Astrocyte of the cerebellum (primary cell): ENCODE results near the gene MPDU1.

ENCODE experiments used
- DNase-seq: peaks from one replicate; pipeline ENCODE4 v3.0.0-alpha.2; 2011; ENCODE audit warnings: low read depth
- H3K4me3 ChIP-seq: 2 replicates; pipeline ENCODE4 v1.5.1; 2011; ENCODE audit warnings: mild to moderate bottlenecking, low read depth, low read length, moderate library complexity
- in situ Hi-C: cut with HindIII; loops from 2 replicates; pipeline ENCODE4 v1.10.0; 2017; ENCODE audit warnings: low sequenced_read_pairs
- TF ChIP-seq, protein P1 (sequence below): IDR thresholded peaks from 2 replicates; pipeline ENCODE4 v1.5.1; 2012; ENCODE audit warnings: low read length, low read depth, moderate library complexity, mild to moderate bottlenecking; ENCODE audit errors: missing control alignments

Gene MPDU1

GRCh38 chr17:7560172-7561027 is 23.3 kb upstream of the MPDU1 start:
- in situ Hi-C loops = no loop called here
- no peak for DNase-seq
- TF ChIP-seq, protein P1, sequence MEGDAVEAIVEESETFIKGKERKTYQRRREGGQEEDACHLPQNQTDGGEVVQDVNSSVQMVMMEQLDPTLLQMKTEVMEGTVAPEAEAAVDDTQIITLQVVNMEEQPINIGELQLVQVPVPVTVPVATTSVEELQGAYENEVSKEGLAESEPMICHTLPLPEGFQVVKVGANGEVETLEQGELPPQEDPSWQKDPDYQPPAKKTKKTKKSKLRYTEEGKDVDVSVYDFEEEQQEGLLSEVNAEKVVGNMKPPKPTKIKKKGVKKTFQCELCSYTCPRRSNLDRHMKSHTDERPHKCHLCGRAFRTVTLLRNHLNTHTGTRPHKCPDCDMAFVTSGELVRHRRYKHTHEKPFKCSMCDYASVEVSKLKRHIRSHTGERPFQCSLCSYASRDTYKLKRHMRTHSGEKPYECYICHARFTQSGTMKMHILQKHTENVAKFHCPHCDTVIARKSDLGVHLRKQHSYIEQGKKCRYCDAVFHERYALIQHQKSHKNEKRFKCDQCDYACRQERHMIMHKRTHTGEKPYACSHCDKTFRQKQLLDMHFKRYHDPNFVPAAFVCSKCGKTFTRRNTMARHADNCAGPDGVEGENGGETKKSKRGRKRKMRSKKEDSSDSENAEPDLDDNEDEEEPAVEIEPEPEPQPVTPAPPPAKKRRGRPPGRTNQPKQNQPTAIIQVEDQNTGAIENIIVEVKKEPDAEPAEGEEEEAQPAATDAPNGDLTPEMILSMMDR = peak; percentile 82
- H3K4me3 ChIP-seq = peak overlapping the region; percentile 83

DNA sequence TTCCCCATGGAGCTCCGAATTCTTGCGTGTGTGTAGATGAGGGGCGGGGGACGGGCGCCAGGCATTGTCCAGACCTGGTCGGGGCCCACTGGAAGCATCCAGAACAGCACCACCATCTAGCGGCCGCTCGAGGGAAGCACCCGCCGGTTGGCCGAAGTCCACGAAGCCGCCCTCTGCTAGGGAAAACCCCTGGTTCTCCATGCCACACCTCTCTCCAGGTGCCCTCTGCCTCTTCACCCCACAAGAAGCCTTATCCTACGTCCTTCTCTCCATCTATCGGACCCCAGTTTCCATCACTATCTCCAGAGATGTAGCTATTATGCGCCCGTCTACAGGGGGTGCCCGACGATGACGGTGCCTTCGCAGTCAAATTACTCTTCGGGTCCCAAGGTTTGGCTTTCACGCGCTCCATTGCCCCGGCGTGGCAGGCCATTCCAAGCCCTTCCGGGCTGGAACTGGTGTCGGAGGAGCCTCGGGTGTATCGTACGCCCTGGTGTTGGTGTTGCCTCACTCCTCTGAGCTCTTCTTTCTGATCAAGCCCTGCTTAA is 22.6 kb upstream of the MPDU1 start:
- TF ChIP-seq, protein P1 = peak; percentile 72
- in situ Hi-C loops = no loop called here

DNA sequence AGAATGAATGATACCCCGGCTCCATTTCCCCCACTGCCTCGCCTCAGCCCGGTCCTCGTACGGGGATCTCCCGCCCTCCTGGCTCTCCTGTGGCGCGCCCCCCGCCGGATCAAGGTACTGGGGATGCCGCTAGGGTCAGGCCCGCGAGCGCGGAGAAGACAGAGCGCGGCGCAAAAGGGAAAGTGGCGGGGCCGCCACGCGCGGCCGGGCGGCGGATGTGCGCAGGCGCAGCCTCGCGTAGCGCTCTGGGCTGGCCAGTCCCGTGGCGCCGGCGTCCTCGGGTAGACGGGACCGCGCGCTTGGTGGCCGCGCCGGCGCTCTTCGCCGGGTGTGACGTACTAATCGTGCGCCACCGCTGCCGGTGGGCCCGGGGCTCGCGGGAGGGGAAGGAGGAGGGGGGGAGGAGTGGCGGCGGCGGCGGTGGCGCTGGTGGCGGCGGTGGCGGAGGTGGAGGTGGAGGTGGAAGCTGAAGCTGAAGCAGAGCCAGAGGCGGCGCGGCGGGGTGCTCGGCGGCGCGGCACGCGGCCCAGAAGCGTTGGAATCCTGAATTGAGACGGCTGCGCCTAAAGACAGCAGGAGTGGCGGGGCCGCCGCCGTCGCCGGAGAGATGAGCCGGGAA is 22.0 kb upstream of the MPDU1 start, which contains the start of gene SENP3:
Gene SENP3 (plus strand): TSS at position 331 of the 619 bp plus-strand sequence. CDS start 1,158 bp downstream, outside the sequence.
- TF ChIP-seq, protein P1 = no peak
- peak; percentile 70 for DNase-seq
- H3K4me3 ChIP-seq = peak within 1 kb of the TSS; percentile 83
- in situ Hi-C loops = no loop called here

More for the DNA sequence above, 22.6 kb upstream of the MPDU1 start:
- DNase-seq = peak; percentile 61
- H3K4me3 ChIP-seq = peak overlapping the region; percentile 83

- DNase-seq = no peak
- H3K4me3 ChIP-seq = peak overlapping the region; percentile 83
- TF ChIP-seq, protein P1 = no peak
- in situ Hi-C loops = no loop called here
Observed at GRCh38 chr17:7562208-7562605, 21.4 kb upstream of the MPDU1 start.

DNA sequence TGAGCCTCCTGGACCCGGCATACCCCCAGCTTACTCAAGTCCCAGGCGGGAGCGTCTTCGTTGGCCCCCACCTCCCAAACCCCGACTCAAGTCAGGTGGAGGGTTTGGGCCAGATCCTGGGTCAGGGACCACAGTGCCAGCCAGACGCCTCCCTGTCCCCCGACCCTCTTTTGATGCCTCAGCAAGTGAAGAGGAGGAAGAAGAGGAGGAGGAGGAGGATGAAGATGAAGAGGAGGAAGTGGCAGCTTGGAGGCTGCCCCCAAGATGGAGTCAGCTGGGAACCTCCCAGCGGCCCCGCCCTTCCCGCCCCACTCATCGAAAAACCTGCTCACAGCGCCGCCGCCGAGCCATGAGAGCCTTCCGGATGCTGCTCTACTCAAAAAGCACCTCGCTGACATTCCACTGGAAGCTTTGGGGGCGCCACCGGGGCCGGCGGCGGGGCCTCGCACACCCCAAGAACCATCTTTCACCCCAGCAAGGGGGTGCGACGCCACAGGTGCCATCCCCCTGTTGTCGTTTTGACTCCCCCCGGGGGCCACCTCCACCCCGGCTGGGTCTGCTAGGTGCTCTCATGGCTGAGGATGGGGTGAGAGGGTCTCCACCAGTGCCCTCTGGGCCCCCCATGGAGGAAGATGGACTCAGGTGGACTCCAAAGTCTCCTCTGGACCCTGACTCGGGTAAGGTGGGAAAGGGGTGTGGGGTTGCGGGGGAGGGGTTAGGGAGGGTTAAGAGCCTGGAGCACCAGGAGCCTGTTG is 20.4 kb upstream of the MPDU1 start:
- no peak for DNase-seq
- TF ChIP-seq, protein P1 = no peak
- peak overlapping the region; percentile 83 for H3K4me3 ChIP-seq
- in situ Hi-C loops = no loop called here

- H3K4me3 ChIP-seq = no peak overlapping the region
- TF ChIP-seq, protein P1 = no peak
- no peak for DNase-seq
- in situ Hi-C loops = no loop called here
Observed at GRCh38 chr17:7569571-7569970, 14.1 kb upstream of the MPDU1 start.
